ENCODE measurements around the gene CCDC15. TPM values are rescaled to one million over a fixed set of nuclear protein-coding genes. Genes with fewer than 3 reads are reported as not detected.
"Not testable (repeated sequence)": the region's sequence is repeated elsewhere in the genome, so short reads cannot be mapped to it uniquely, and the experiment has no call there.

Gene CCDC15
- total and polyA plus RNA-seq, 2 experiments from 2014 or later = 2.2 TPM

DNA sequence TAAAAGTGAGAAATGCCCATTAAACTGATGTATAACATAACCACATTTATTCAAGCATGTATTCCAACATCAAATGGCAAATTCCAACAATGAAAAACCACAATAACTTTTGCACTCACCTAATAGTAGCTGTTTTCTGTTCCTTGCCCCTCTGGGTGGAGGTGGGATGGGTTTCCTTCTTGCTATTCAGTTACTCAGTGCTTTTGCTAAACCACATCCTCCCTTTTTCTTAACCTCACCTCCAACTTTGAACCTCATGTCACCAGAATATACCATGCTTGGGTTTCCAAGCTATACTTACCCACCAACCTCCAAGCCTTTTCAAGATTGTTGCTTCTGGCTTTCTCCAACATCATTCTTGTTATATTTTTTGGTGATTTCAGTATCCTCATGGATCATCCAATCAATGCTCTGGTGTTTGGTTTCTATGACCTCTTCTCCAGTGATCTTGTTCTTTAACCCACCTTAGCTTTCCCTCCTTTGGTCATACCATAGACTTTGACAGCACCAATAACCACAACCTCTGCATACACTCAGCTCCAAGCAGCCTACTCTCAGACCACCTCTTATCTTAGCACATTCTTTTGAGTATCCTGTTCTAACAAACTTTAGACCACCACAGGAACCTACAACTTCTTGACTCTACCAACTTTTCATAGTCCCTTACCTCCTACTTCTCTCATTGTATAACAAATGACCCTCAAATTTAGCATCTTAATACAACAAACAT is 3.2 kb upstream of the CCDC15 start:
- H3K27me3 ChIP-seq = peaks cover 23% of the 10 kb centered on the region
- no peak for DNase-seq (ENCODE audit: low read depth in 1 of 2, low spot score in 1 of 2)

DNA sequence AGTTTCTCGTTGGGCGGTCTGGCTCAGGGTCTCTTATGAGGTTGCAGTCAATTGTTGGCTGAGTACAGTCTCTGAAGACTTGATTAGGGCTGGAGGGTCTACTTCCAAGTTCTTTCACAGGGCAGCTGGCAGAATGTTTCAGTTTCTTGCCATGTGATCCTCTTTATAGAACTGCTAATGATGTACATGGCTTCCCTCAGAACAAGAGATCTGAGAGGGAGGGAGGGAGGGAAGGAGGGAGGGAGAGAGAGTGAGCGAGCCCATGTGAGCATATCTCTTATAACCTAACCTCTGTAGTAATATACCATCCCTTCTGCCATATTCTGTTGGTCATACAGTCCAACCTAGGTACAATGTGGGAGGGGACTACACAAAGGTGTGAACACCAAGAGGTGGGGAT is 2.7 kb upstream of the CCDC15 start:
- Histone ChIP-seq H3K4me3 (no peak overlapping the region), H3K4me1 (ENCODE audit: low read depth) (peaks cover 6% of the 10 kb centered on the region), H3K36me3 (no peaks in the 10 kb centered on the region), H3K9me3 (ENCODE audit: low read depth) (no peaks in the 10 kb centered on the region), H3K27me3 (peaks cover 23% of the 10 kb centered on the region), H3K27ac (no peak overlapping the region)
- DNase-seq (ENCODE audit: low read depth in 1 of 2, low spot score in 1 of 2) = no peak
- TF ChIP-seq, protein P1, sequence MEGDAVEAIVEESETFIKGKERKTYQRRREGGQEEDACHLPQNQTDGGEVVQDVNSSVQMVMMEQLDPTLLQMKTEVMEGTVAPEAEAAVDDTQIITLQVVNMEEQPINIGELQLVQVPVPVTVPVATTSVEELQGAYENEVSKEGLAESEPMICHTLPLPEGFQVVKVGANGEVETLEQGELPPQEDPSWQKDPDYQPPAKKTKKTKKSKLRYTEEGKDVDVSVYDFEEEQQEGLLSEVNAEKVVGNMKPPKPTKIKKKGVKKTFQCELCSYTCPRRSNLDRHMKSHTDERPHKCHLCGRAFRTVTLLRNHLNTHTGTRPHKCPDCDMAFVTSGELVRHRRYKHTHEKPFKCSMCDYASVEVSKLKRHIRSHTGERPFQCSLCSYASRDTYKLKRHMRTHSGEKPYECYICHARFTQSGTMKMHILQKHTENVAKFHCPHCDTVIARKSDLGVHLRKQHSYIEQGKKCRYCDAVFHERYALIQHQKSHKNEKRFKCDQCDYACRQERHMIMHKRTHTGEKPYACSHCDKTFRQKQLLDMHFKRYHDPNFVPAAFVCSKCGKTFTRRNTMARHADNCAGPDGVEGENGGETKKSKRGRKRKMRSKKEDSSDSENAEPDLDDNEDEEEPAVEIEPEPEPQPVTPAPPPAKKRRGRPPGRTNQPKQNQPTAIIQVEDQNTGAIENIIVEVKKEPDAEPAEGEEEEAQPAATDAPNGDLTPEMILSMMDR (IDR thresholded peaks at IDR 0.05; ENCODE audit: low read depth, low read length) = no peak

More for the DNA sequence above, 3.2 kb upstream of the CCDC15 start:
- H3K9me3 ChIP-seq (ENCODE audit: low read depth) = no peaks in the 10 kb centered on the region
- peaks cover 6% of the 10 kb centered on the region for H3K4me1 ChIP-seq (ENCODE audit: low read depth)
- no peak overlapping the region for H3K27ac ChIP-seq
- TF ChIP-seq, protein P1 (IDR thresholded peaks at IDR 0.05; ENCODE audit: low read depth, low read length) = no peak
- no peak overlapping the region for H3K4me3 ChIP-seq
- no peaks in the 10 kb centered on the region for H3K36me3 ChIP-seq

DNA sequence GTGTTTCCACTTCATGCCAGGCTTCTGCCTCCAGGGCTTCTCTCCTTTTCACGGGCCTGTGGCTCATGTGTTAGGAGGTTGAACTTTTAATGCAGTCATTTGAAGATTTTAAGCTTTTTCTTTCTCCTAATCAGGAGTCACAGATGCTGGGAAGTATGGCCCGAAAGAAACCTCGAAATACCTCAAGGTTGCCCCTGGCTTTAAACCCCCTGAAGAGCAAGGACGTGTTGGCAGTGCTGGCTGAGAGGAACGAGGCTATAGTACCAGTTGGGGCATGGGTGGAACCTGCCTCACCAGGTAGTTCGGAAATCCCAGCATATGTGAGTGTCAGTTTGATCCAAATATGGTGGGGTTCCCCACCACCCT is 571 bp downstream of the CCDC15 start:
- Histone ChIP-seq H3K9me3 (ENCODE audit: low read depth) (no peaks in the 10 kb centered on the region), H3K4me3 (peak overlapping the region; percentile 62), H3K27me3 (peaks cover 23% of the 10 kb centered on the region), H3K27ac (peak overlapping the region; percentile 5), H3K36me3 (no peaks in the 10 kb centered on the region), H3K4me1 (ENCODE audit: low read depth) (peaks cover 6% of the 10 kb centered on the region)
- DNase-seq (ENCODE audit: low read depth in 1 of 2, low spot score in 1 of 2) = no peak
- TF ChIP-seq, protein P1 (IDR thresholded peaks at IDR 0.05; ENCODE audit: low read depth, low read length) = no peak

DNA sequence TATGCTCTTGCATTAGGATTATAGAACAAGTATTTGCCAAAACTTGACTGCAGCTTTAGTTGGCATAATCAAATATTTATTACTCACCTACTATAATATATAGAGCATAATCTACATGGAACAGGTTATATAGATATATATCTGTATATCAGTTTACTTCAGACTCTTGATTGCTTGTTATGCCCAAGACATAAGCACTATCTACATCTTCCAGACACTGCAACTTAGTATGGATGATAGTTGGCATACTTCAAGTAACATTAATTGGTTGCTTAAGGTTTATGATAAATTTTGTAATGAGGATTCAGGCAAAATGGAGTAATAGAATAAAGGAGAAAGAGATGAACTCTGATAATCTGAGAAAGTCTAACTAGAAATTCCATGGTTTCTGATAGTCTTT is 1.0 kb downstream of the CCDC15 start:
- H3K27ac ChIP-seq = no peak overlapping the region
- DNase-seq (ENCODE audit: low read depth in 1 of 2, low spot score in 1 of 2) = no peak
- TF ChIP-seq, protein P1 (IDR thresholded peaks at IDR 0.05; ENCODE audit: low read depth, low read length) = no peak
- H3K4me3 ChIP-seq = no peak overlapping the region
- H3K9me3 ChIP-seq (ENCODE audit: low read depth) = no peaks in the 10 kb centered on the region
- no peaks in the 10 kb centered on the region for H3K36me3 ChIP-seq
- H3K4me1 ChIP-seq (ENCODE audit: low read depth) = peaks cover 6% of the 10 kb centered on the region
- H3K27me3 ChIP-seq = peaks cover 23% of the 10 kb centered on the region

DNA sequence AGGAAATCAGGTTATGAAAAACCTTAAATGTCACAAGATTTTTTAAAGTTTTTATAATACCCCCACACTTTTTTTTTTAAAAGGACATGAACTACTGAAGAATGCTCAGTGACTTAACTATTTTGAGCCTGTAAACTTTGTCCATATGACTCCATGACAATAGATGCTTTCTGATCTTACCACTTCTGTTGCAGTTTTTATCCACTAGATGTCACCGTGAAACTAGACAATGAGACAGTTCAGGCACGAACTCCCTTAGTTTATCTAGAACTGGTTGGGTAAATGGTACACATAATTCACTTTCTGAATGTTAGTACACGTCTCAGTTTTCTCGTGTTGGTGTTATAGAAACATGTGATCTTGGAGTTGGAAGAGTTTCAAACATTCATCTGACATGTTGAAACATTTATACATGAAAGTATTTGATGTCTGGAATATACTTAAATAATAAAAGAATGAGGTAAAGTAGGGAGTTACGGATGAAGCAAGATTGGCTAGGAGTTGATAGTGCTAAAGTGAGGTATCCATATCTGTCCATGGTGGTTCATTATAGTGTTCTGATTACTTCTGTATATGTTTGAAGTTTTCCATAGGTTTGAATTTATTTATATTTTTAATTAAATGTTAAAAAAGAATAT is 8.1 kb downstream of the CCDC15 start:
- Histone ChIP-seq H3K4me1 (ENCODE audit: low read depth) (no peaks in the 10 kb centered on the region), H3K4me3 (no peak overlapping the region), H3K36me3 (no peaks in the 10 kb centered on the region), H3K9me3 (ENCODE audit: low read depth) (no peaks in the 10 kb centered on the region), H3K27me3 (no peaks in the 10 kb centered on the region), H3K27ac (no peak overlapping the region)
- TF ChIP-seq, protein P1 (IDR thresholded peaks at IDR 0.05; ENCODE audit: low read depth, low read length) = peak; percentile 71
- peak; percentile 63 to 88 for DNase-seq (ENCODE audit: low read depth in 1 of 2, low spot score in 1 of 2)

DNA sequence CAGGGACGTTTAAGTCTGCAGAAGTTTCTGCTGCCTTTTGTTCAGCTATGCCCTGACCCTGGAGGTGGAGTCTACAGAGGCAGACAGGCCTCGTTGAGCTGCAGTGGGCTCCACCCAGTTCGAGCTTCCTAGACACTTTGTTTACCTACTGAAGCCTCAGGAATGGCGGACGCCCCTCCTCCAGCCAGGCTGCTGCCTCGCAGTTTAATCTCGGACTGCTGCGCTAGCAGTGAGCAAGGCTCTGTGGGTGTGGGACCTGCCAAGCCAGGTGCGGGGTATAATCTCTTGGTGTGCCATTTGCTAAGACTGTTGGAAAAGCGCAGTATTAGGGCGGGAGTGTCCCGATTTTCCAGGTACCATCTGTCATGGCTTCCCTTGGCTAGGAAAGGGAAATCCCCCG is 14.2 kb downstream of the CCDC15 start:
- H3K4me3 ChIP-seq = not testable (repeated sequence)

More for the DNA sequence above, 14.2 kb downstream of the CCDC15 start:
- H3K9me3 ChIP-seq (ENCODE audit: low read depth); H3K4me1 ChIP-seq (ENCODE audit: low read depth); H3K27ac ChIP-seq; H3K27me3 ChIP-seq; DNase-seq (ENCODE audit: low read depth in 1 of 2, low spot score in 1 of 2); H3K36me3 ChIP-seq: not testable (repeated sequence)

All from cardiac muscle cell (in vitro differentiated cells and primary cell).